DND-41 (cell line): ENCODE data around the gene NYAP2.

Source experiments
- ATAC-seq: fragments of 200-7000 bp; cut with Tn5 transposase; 3 replicates; pipeline ENCODE4 v1.9.1; 2021; ENCODE audit warnings: low read depth; ENCODE audit not compliant: insufficient read depth
- DNase-seq: peaks from one replicate; pipeline ENCODE4 v3.0.0-alpha.2; 2020
- H2AFZ ChIP-seq: 2 replicates; pipeline ENCODE4 v1.6.0; 2012; ENCODE audit warnings: low read depth, low read length
- H3K27ac ChIP-seq: 2 replicates; pipeline ENCODE4 v1.5.1; 2012; ENCODE audit warnings: low read length, inconsistent platforms
- H3K27me3 ChIP-seq: fragments of 200-600 bp; sonication (generic); 2 replicates; pipeline ENCODE4 v1.6.0; 2012; ENCODE audit warnings: low read length, mild to moderate bottlenecking, inconsistent platforms; ENCODE audit not compliant: insufficient read depth, poor library complexity
- H3K36me3 ChIP-seq: 2 replicates; pipeline ENCODE4 v1.5.1; 2012; ENCODE audit warnings: low read length, inconsistent platforms; ENCODE audit not compliant: insufficient read depth
- H3K4me1 ChIP-seq: 2 replicates; pipeline ENCODE4 v1.5.1; 2012; ENCODE audit warnings: mild to moderate bottlenecking, low read length; ENCODE audit not compliant: insufficient read depth
- H3K4me2 ChIP-seq: 2 replicates; pipeline ENCODE4 v1.6.0; 2012; ENCODE audit warnings: mild to moderate bottlenecking, moderate library complexity, low read length, inconsistent platforms; ENCODE audit not compliant: insufficient read depth
- H3K4me3 ChIP-seq, 2 experiments: fragments of 200-600 bp in 1 of 2; shearing (Covaris generic) in 1 of 2; 2 replicates each; pipeline ENCODE4 v1.5.1; 2012 to 2016; ENCODE audit warnings: inconsistent platforms in 2 of 2, low read length in 2 of 2, mild to moderate bottlenecking in 2 of 2, low read depth in 1 of 2, moderate library complexity in 1 of 2
- H3K79me2 ChIP-seq: 2 replicates; pipeline ENCODE4 v1.6.0; 2012; ENCODE audit warnings: low read length, inconsistent platforms; ENCODE audit not compliant: insufficient read depth
- H3K9ac ChIP-seq: 2 replicates; pipeline ENCODE4 v1.6.0; 2012; ENCODE audit warnings: low read depth, mild to moderate bottlenecking, inconsistent platforms, low read length, moderate library complexity
- H3K9me3 ChIP-seq: 2 replicates; pipeline ENCODE4 v1.5.1; 2012; ENCODE audit warnings: low read length, moderate library complexity, mild to moderate bottlenecking, inconsistent platforms; ENCODE audit not compliant: insufficient read depth, severe bottlenecking
- H4K20me1 ChIP-seq: 2 replicates; pipeline ENCODE4 v1.6.0; 2012; ENCODE audit warnings: low read length; ENCODE audit not compliant: insufficient read depth
- EZH2 ChIP-seq: IDR thresholded peaks from 3 replicates; pipeline ENCODE4 v1.6.1; 2012; ENCODE audit warnings: borderline replicate concordance, low read depth, mild to moderate bottlenecking, moderate library complexity, low read length, inconsistent platforms; ENCODE audit not compliant: severe bottlenecking
- TF ChIP-seq, protein P1 (sequence below): IDR thresholded peaks from 2 replicates; pipeline ENCODE4 v1.5.1; 2012; ENCODE audit warnings: borderline replicate concordance, low read length, moderate library complexity, mild to moderate bottlenecking; ENCODE audit not compliant: poor library complexity, severe bottlenecking; ENCODE audit errors: extremely low read depth

NYAP2 gene

DNA sequence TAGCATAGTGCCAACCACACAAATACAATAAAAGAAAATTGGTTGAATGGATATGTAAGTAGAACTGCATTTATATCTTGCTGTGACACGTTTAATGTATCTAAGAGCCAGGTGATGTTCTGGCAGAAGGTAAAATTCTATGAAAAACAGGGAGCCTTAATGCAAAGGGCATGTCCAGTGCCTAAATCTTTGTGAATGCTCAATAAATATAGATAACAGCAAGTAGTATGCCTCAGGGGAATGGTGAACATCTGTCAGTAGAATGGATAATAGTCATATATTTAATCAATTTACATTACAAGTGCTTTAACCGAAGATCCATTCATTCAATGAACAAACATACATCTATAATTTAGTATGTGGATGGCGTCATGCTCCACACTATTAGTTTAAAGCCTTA is 43.7 kb upstream of the NYAP2 start:
- Histone ChIP-seq H3K27me3 (no peaks in the 10 kb centered on the region), H3K9me3 (no peaks in the 10 kb centered on the region), H3K9ac (no peak overlapping the region), H3K4me1 (no peaks in the 10 kb centered on the region), H3K79me2 (no peaks in the 10 kb centered on the region), H3K27ac (no peak overlapping the region), H4K20me1 (no peaks in the 10 kb centered on the region), H3K36me3 (no peaks in the 10 kb centered on the region), H2AFZ (no peak overlapping the region), H3K4me2 (no peak overlapping the region), H3K4me3 (no peak overlapping the region)
- TF ChIP-seq, protein P1, sequence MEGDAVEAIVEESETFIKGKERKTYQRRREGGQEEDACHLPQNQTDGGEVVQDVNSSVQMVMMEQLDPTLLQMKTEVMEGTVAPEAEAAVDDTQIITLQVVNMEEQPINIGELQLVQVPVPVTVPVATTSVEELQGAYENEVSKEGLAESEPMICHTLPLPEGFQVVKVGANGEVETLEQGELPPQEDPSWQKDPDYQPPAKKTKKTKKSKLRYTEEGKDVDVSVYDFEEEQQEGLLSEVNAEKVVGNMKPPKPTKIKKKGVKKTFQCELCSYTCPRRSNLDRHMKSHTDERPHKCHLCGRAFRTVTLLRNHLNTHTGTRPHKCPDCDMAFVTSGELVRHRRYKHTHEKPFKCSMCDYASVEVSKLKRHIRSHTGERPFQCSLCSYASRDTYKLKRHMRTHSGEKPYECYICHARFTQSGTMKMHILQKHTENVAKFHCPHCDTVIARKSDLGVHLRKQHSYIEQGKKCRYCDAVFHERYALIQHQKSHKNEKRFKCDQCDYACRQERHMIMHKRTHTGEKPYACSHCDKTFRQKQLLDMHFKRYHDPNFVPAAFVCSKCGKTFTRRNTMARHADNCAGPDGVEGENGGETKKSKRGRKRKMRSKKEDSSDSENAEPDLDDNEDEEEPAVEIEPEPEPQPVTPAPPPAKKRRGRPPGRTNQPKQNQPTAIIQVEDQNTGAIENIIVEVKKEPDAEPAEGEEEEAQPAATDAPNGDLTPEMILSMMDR, result no peak
- no peak for TF ChIP-seq EZH2
- ATAC-seq (no peak), DNase-seq (no peak)

DNA sequence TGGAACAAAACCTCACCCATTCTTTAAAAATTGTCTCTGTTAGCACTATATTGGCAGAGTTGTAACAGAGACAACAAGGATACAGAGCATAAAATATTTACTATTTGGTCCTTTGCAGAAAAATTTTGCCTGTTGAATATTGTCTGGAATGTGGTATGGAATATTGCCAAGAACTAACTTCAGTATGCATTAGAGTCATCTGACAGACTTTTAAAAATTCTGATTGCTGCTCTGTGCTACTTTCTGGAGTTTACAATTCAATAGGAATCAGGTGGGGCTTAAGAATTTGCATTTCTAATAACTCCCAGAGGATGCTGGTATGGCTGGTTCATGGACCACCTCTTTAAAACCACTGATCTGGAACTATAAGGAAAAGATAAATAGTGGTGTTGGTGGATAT is 32.8 kb upstream of the NYAP2 start:
- ATAC-seq, result no peak
- TF ChIP-seq, protein P1, result no peak
- TF ChIP-seq EZH2, result no peak
- H3K27ac ChIP-seq, result no peak overlapping the region

DNA sequence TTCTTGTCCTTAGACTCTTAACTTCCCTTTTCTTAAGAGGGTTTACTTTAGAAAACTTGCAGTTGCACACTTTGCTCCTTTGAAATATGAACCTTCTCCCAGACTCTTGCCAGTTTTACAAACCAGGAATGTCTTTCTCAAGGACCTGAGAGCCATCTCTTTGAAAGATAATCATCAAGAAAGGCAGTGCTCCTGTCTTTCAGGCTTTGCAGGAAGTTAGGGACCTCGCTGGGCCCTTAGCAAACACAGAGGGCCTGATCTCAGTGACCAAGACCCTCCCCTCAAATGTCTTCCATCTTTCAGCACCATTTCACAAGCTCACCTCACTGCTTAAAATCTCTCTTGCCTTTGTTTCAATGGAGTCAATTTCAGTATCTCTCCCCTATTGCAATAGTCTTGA is 32.0 kb upstream of the NYAP2 start:
- Histone ChIP-seq H3K27me3 (no peaks in the 10 kb centered on the region), H3K9ac (no peak overlapping the region), H3K4me1 (no peaks in the 10 kb centered on the region), H2AFZ (no peak overlapping the region), H3K4me3 (no peak overlapping the region), H3K4me2 (no peak overlapping the region), H4K20me1 (no peaks in the 10 kb centered on the region), H3K36me3 (no peaks in the 10 kb centered on the region), H3K27ac (no peak overlapping the region), H3K9me3 (no peaks in the 10 kb centered on the region), H3K79me2 (no peaks in the 10 kb centered on the region)
- DNase-seq (no peak), ATAC-seq (no peak)
- no peak for TF ChIP-seq EZH2
- TF ChIP-seq, protein P1, result no peak

More for the DNA sequence above, 32.8 kb upstream of the NYAP2 start:
- Histone ChIP-seq H3K9me3 (no peaks in the 10 kb centered on the region), H3K36me3 (no peaks in the 10 kb centered on the region), H2AFZ (no peak overlapping the region), H3K9ac (no peak overlapping the region), H3K4me1 (no peaks in the 10 kb centered on the region), H3K79me2 (no peaks in the 10 kb centered on the region), H3K27me3 (no peaks in the 10 kb centered on the region), H3K4me2 (no peak overlapping the region), H3K4me3 (no peak overlapping the region), H4K20me1 (no peaks in the 10 kb centered on the region)
- no peak for DNase-seq

DNA sequence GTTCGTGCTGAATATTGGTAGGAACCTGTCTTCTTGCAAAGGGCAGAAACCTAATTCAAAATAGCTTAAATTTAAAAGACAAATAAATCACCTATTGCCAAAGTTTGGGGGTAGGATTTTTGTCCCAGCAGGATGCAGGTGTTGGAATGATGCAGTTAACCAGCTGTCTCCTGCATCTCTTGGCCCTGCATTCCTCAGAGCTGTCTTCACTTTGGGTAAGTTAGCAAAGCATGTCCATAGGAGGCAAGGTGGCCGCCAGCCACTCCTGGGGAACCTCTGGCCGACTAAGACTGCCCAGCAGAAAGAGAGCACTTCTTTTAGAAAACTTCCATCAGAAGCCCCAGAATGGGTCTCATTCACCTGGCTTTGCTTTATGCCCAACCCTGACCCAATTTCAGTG is 20.5 kb upstream of the NYAP2 start:
- ATAC-seq, result no peak

More for the DNA sequence above, 20.5 kb upstream of the NYAP2 start:
- DNase-seq, result no peak
- Histone ChIP-seq H2AFZ (no peak overlapping the region), H3K4me1 (no peaks in the 10 kb centered on the region), H3K27ac (no peak overlapping the region), H3K27me3 (no peaks in the 10 kb centered on the region), H3K36me3 (no peaks in the 10 kb centered on the region), H3K9me3 (no peaks in the 10 kb centered on the region), H4K20me1 (no peaks in the 10 kb centered on the region), H3K9ac (no peak overlapping the region), H3K4me3 (no peak overlapping the region), H3K4me2 (no peak overlapping the region), H3K79me2 (no peaks in the 10 kb centered on the region)
- TF ChIP-seq, protein P1, result no peak
- no peak for TF ChIP-seq EZH2
